ENCODE results near the gene STX11.

Gene STX11

GRCh38 chr6:144159742-144160141 is 9.4 kb downstream of the STX11 start:
- TF ChIP-seq CTCF (IDR thresholded peaks at IDR 0.05), result no peak
- Histone ChIP-seq H3K27ac (no peak overlapping the region), H3K79me2 (no peaks in the 10 kb centered on the region), H3K27me3 (ENCODE audit: control insufficient read depth, insufficient read depth, low read length) (no peaks in the 10 kb centered on the region), H3K4me3 (ENCODE audit: low read depth, low read length) (no peak overlapping the region), H3K4me1 (no peaks in the 10 kb centered on the region), H3K9me3 (ENCODE audit: control insufficient read depth, low read length) (no peaks in the 10 kb centered on the region), H2AFZ (no peak overlapping the region), H3K4me2 (ENCODE audit: low read length) (no peak overlapping the region), H3K36me3 (ENCODE audit: control insufficient read depth, insufficient read depth, low read length) (no peaks in the 10 kb centered on the region), H3K9ac (no peak overlapping the region)

DNA sequence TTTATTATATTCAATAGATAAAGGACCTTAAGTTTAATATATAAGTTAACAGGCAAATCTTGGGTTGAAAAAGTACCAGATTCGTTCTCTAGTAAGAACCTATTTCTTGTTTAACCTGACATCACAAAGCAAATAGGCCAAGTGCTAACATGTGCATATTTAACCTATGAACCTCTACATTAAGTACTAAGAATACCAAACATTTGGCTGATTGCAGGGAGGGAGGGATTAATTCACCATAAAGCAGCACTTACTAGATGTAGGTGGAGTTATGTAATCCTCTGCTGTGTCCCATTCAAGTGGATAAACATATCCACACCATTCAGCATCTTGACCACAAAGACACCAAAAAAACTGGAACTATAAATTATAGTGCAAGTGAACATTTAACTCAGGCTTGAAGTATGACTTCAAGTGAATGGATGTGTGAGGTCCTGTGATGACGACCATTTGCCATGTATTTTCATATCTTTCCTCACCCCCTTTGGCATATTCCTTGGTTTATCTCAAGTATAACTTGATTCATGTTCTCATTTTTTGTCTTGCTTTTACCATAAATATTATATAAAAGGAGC is 10.2 kb downstream of the STX11 start:
- Histone ChIP-seq H3K4me1 (no peaks in the 10 kb centered on the region), H3K4me3 (ENCODE audit: low read depth, low read length) (no peak overlapping the region), H3K27me3 (ENCODE audit: control insufficient read depth, insufficient read depth, low read length) (no peaks in the 10 kb centered on the region), H3K9ac (no peak overlapping the region), H3K36me3 (ENCODE audit: control insufficient read depth, insufficient read depth, low read length) (no peaks in the 10 kb centered on the region), H3K79me2 (no peaks in the 10 kb centered on the region), H3K4me2 (ENCODE audit: low read length) (no peak overlapping the region), H3K27ac (no peak overlapping the region), H2AFZ (no peak overlapping the region), H3K9me3 (ENCODE audit: control insufficient read depth, low read length) (no peaks in the 10 kb centered on the region)
- no peak for TF ChIP-seq CTCF (IDR thresholded peaks at IDR 0.05)

GRCh38 chr6:144161975-144162374 is 11.7 kb downstream of the STX11 start:
- Histone ChIP-seq H3K79me2 (no peaks in the 10 kb centered on the region), H3K4me2 (ENCODE audit: low read length) (no peak overlapping the region), H3K9ac (no peak overlapping the region), H3K36me3 (ENCODE audit: control insufficient read depth, insufficient read depth, low read length) (no peaks in the 10 kb centered on the region), H3K4me3 (ENCODE audit: low read depth, low read length) (no peak overlapping the region), H3K27ac (no peak overlapping the region), H3K4me1 (no peaks in the 10 kb centered on the region), H2AFZ (no peak overlapping the region), H3K9me3 (ENCODE audit: control insufficient read depth, low read length) (no peaks in the 10 kb centered on the region), H3K27me3 (ENCODE audit: control insufficient read depth, insufficient read depth, low read length) (no peaks in the 10 kb centered on the region)
- TF ChIP-seq CTCF (IDR thresholded peaks at IDR 0.05), result no peak

GRCh38 chr6:144162977-144163376 is 12.7 kb downstream of the STX11 start:
- Histone ChIP-seq H3K27ac (no peak overlapping the region), H3K4me1 (no peaks in the 10 kb centered on the region)

More at GRCh38 chr6:144162977-144163376, 12.7 kb downstream of the STX11 start:
- Histone ChIP-seq H3K4me2 (ENCODE audit: low read length) (no peak overlapping the region), H3K27me3 (ENCODE audit: control insufficient read depth, insufficient read depth, low read length) (no peaks in the 10 kb centered on the region), H3K36me3 (ENCODE audit: control insufficient read depth, insufficient read depth, low read length) (no peaks in the 10 kb centered on the region), H3K9ac (no peak overlapping the region), H3K79me2 (no peaks in the 10 kb centered on the region), H3K4me3 (ENCODE audit: low read depth, low read length) (no peak overlapping the region), H2AFZ (no peak overlapping the region), H3K9me3 (ENCODE audit: control insufficient read depth, low read length) (no peaks in the 10 kb centered on the region)
- TF ChIP-seq CTCF (IDR thresholded peaks at IDR 0.05), result no peak
